ENCODE data around the gene STRA6.

The STRA6 gene

DNA sequence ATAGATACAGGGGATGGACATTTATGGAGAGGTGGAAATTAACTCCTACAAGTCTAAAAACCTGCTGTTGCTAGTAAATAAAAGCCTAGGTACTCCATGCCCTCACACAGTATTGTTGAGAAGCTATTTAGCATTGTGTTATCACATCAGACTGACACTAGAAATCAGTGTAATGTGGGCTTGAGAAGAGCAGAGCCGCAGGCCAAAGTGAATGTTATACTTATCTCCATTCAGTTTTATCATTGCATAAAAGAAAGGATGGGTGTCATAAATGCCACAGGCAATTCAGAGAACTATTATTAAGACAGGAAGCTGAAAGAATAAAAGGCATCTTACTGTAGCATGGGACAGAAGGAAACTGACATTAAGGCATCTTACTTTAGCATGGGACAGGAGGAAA lies 42.8 kb downstream of the STRA6 start:
- no peak for DNase-seq

GRCh38 chr15:74158855-74159650 lies 43.5 kb downstream of the STRA6 start:
- no peak for DNase-seq

- no peak for DNase-seq
Measured at GRCh38 chr15:74157868-74158827, 44.4 kb downstream of the STRA6 start.

- no peak for DNase-seq
Measured at GRCh38 chr15:74156678-74157411, 45.7 kb downstream of the STRA6 start.

DNA sequence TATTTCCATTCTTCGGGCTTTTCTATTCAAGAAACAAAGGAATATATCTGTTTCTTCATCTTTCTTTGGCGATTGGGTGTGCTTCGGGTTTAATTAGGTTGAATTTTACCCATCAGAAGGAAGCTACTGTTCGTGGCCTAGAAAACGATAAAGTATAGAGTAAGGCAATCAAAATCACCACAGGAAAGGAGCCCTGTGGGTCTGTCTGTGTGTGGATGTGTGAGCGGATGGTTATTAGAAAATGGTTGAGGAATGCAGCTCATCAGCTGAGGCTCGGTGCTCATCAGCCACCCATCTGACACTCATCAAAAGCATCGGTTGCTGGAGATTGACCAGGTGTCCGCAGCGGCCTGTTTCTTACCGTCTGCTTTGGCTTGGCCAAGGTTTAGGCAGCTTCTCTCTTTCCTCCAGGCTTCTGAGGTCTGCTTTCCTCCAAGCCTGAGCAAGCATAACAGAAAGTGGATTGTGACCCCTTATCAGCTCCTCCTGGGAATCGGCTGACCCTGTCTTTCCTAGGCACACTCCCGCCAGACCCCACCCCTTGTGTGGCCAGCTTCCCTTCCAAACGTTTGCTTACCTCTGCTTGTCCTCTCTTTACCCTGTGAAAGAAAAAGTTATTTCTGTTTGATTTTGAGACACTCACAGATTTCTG lies 46.7 kb downstream of the STRA6 start:
- no peak for DNase-seq

- DNase-seq = no peak
Measured at GRCh38 chr15:74147051-74147450, 55.5 kb downstream of the STRA6 start.

GRCh38 chr15:74146277-74146800 lies 56.2 kb downstream of the STRA6 start:
- DNase-seq = no peak

DNA sequence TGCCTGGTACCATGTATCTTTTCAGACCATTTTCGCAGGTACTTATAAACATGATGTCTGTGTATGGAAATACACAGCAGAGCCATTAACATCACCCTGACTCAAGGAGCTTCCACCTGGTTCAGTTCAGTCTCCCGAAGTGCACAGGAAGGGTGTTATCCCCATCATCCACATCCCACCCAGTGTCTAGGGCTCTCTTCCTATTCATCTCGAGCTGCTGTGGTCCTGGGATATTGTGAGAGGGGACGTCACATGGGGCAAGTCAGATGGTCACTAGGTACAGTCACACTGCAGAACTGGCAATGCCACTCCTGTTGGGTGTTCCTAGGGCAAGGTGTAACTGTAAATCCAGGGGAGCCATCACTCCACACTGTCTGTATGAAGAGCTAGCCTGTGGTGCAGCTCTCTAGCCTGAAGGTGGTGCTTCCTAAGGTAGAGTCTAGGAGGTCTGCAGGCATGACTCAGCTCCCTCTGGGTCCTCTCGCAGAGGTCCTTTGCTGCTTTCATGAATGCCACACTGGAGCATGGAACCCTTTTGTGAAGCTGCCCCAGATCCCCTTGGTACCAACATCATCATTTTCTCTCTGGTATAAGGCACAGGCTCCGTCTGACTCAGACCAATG lies 58.3 kb downstream of the STRA6 start:
- DNase-seq = no peak

DNA sequence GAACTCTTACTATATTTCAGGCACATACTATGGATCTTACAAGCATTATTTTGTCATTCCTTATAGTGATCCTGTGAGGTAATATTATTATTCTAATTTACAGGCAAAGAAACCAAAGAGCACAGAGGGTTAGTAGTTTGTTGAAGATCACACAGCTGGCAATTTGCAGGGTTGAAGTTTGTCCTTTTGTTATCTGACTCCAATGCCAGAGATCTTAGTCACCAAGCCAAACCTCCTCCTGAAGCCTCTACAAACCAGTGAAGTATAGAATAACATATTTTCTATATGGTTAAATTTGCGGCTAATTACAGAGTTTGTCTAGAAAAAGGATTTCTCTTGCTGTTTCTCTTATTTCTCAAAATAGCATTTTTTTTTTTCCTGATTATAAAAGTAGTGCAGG lies 61.0 kb downstream of the STRA6 start:
- DNase-seq = no peak

DNA sequence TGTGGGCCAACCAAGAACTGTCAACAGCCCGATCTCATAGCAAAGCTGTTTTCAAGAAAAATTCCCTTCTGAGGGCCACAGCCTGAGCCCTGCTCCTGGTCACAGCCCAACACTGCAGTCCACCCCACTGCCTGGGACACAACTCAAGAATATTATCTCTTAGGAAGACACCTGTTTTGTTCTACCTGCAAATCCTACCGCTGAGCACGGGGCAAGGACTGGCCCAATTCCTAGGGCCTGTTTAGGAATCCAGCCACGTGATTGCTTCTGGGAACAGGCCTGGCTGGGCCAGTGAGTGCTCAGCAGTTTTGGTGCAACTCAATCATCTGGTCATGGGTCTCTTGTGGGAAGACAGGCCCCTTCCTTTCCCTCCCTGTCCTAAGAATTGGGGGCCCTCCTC lies 63.9 kb downstream of the STRA6 start:
- DNase-seq = no peak

DNA sequence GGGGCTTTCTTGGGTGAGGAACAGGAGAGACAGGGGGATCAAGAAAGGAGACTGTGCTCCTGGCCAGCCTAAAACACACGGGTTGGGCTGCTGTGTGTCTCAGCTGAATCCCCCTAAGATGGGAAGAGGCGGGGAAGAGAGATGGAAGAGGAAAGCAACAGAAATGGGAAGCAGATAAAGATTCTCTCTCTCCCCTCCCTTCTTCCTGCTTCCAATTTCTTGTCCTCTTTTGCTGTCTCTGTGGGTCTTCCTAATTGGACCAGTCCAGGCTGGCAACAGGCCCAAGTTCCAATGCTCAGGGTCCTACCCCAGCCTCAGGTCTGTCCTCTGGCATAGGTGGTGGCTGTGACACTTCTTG lies 65.1 kb downstream of the STRA6 start:
- DNase-seq = no peak

DNA sequence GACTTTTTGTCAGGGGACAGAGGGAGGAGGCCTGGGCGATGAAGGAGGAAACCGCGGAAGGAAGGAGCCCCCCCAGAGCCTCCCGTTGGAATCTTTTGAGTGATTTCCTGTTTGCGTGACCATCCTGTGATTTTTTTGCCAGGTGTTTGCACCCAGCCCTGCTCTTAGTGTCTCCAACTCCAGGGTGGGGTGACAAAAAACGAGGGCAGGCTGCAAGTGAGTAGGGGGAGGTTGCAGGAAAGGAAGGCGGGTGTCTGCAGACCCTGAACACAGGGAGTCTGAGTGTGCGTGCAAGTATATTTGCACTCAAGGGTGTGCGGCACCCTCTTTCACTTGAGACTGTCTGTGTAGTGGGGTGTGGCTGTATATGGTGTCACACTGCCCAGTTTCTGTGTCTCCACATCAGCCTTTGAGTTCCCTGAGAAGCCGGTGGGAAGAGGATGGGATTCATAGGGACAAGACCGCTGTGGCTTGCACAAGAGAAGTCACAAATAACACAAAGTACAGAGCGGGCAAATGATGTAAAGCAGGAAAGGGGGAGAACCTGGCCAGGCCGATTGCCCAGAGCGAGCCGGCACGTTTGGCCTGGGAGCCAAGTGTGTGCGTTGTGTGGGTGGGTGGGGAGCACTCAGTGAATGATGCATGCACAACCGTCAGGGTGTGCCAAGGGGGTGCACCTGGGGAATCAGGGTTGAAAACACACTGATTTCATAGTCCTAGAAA lies 65.6 kb downstream of the STRA6 start:
- DNase-seq = no peak

DNA sequence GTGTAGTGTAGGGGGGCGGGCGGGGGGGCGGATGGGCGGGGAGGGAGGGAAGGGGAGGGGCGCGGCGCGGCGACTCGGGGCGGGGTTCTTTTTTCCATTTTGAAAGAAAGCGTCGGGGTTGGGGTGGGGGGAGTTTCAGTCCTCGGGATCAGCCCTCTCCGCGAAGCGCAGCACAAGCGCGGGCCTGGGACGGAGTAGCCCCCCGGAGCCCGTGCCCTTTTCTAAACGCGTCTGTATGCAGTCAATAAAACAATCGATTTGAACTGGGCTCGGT lies 66.1 kb downstream of the STRA6 start:
- no peak for DNase-seq

GRCh38 chr15:74135041-74135565 lies 67.5 kb downstream of the STRA6 start:
- DNase-seq = no peak

- DNase-seq = no peak
Measured at GRCh38 chr15:74134387-74135027, 68.1 kb downstream of the STRA6 start.

DNA sequence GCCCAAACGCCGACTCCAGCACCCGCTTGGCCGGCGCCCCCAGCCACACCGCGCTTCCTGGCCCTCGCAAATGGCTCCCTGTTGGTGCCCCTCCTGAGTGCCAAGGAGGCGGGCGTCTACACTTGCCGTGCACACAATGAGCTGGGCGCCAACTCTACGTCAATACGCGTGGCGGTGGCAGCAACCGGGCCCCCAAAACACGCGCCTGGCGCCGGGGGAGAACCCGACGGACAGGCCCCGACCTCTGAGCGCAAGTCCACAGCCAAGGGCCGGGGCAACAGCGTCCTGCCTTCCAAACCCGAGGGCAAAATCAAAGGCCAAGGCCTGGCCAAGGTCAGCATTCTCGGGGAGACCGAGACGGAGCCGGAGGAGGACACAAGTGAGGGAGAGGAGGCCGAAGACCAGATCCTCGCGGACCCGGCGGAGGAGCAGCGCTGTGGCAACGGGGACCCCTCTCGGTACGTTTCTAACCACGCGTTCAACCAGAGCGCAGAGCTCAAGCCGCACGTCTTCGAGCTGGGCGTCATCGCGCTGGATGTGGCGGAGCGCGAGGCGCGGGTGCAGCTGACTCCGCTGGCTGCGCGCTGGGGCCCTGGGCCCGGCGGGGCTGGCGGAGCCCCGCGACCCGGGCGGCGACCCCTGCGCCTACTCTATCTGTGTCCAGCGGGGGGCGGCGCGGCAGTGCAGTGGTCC lies 68.7 kb downstream of the STRA6 start:
- no peak for DNase-seq

GRCh38 chr15:74132681-74133651 lies 69.6 kb downstream of the STRA6 start:
- DNase-seq = no peak

DNA sequence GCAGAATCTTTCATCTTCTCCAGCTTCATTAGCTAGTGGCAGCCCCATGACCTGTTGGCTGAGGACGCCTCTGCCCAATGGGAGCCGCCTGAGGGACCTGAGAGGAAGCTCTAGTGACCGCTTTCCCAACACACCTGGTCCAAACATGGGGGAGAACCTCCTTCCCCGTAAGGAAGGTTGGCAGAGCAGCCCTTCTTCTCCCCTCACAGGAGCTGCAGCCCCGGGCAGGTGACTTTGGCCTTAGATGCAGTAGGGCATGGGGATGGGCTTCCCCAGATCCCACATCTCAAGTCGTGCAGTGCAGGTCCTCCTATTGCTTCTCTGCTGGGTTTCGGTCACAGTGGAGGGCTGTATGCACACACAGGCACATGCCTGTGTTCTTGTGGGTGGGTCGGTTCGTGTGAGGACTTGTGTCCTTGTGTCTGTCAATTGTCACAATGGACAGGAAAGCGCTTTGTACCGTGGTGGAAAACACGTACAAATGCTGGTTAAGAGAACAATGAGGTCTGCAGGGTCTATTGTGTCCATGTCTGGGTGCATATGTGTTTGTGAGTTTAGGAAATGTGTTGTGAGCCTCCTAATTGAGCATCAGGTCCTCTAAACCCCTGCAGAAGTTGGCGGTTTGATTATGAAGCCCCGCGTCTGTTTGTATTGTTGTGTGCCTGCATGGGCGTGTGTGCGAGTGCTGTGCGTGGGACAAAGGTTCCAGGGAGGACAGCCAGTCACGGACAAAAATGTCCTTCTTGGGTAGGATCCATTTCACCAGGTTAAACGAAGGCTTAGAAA lies 70.8 kb downstream of the STRA6 start:
- no peak for DNase-seq

All from CD4-positive, alpha-beta T cell treated with Interleukin-21 for 1 hour (primary cell).